Keratinocyte (primary cell): Measurements from ENCODE around the gene DMAC2L. TPM values are rescaled to one million over a fixed set of nuclear protein-coding genes. Genes with fewer than 3 reads are reported as not detected.

Source experiments
- DNase-seq: peaks from one replicate; pipeline ENCODE4 v3.0.0-alpha.2; 2011; ENCODE audit warnings: low read depth, missing footprints, low spot score
- FAIRE-seq: peaks from 2 replicates; lab custom pipeline; 2011; peaks lifted over from hg19 to GRCh38; lab: Jason Lieb, UNC
- H2AFZ ChIP-seq: 2 replicates; pipeline ENCODE4 v1.6.0; 2012; ENCODE audit warnings: low read length, control low read depth, inconsistent platforms; ENCODE audit not compliant: control insufficient read depth
- H3K27ac ChIP-seq: 2 replicates; pipeline ENCODE4 v1.5.1; 2011; ENCODE audit warnings: low read length; ENCODE audit not compliant: control insufficient read depth, insufficient read depth
- H3K27me3 ChIP-seq: 3 replicates; pipeline ENCODE4 v1.6.0; 2011; ENCODE audit warnings: low read length; ENCODE audit not compliant: control insufficient read depth, insufficient read depth; ENCODE audit errors: extremely low read depth
- H3K36me3 ChIP-seq, 2 experiments: 2 replicates in 1 of 2; 3 replicates in 1 of 2; pipeline ENCODE4 v1.5.1; 2011; ENCODE audit warnings: low read length in 2 of 2, mild to moderate bottlenecking in 1 of 2; ENCODE audit not compliant: control insufficient read depth in 2 of 2, insufficient read depth in 2 of 2; ENCODE audit errors: extremely low read depth in 1 of 2
- H3K4me1 ChIP-seq: 3 replicates; pipeline ENCODE4 v1.5.1; 2011; ENCODE audit warnings: low read length; ENCODE audit not compliant: control insufficient read depth, insufficient read depth; ENCODE audit errors: extremely low read depth
- H3K4me2 ChIP-seq: 3 replicates; pipeline ENCODE4 v1.6.0; 2011; ENCODE audit warnings: low read depth, low read length; ENCODE audit not compliant: control insufficient read depth, insufficient read depth; ENCODE audit errors: extremely low read depth
- H3K4me3 ChIP-seq, 3 experiments: fragments of 200-600 bp in 1 of 3; sonication (generic) in 1 of 3; 2 replicates in 2 of 3; 3 replicates in 1 of 3; pipeline ENCODE4 v1.5.1; 2011 to 2016; ENCODE audit warnings: low read length in 3 of 3, mild to moderate bottlenecking in 3 of 3, control low read depth in 2 of 3, inconsistent platforms in 1 of 3, low read depth in 1 of 3, mixed read lengths in 1 of 3, mixed run types in 1 of 3, moderate library complexity in 1 of 3; ENCODE audit not compliant: control insufficient read depth in 2 of 3, insufficient read depth in 2 of 3; ENCODE audit errors: extremely low read depth in 1 of 3
- H3K79me2 ChIP-seq: 2 replicates; pipeline ENCODE4 v1.6.0; 2012; ENCODE audit warnings: low read length; ENCODE audit not compliant: control insufficient read depth, insufficient read depth
- H3K9ac ChIP-seq: 3 replicates; pipeline ENCODE4 v1.6.0; 2011; ENCODE audit warnings: low read length; ENCODE audit not compliant: control insufficient read depth, insufficient read depth; ENCODE audit errors: extremely low read depth
- H3K9me1 ChIP-seq: 3 replicates; pipeline ENCODE4 v1.6.0; 2011; ENCODE audit warnings: low read length; ENCODE audit not compliant: control insufficient read depth, insufficient read depth; ENCODE audit errors: extremely low read depth
- H3K9me3 ChIP-seq: 2 replicates; pipeline ENCODE4 v1.5.1; 2012; ENCODE audit warnings: low read depth, low read length; ENCODE audit not compliant: control insufficient read depth
- H4K20me1 ChIP-seq: 3 replicates; pipeline ENCODE4 v1.6.0; 2011; ENCODE audit warnings: low read length; ENCODE audit not compliant: control insufficient read depth, insufficient read depth; ENCODE audit errors: extremely low read depth
- EZH2 ChIP-seq: IDR thresholded peaks from one replicate; pipeline ENCODE4 v1.6.1; 2012; ENCODE audit warnings: inconsistent platforms, mild to moderate bottlenecking, low read length, moderate library complexity
- dilution Hi-C: fragments of 300-500 bp; cut with MboI; formaldehyde crosslinking; loops from one replicate; pipeline ENCODE4 v1.7.0; 2020; ENCODE audit warnings: low sequenced_read_pairs; ENCODE audit not compliant: extremely low pct_ligation_motif_present
- polyA plus RNA-seq, 5 experiments: library from polyadenylated mRNA; depleted of rRNA in 3 of 5; stranded (reverse) in 3 of 5; stranded (forward) in 1 of 5; unstranded in 1 of 5; fragments of >200 nt; gene quantifications; 1 replicate in 1 of 5; 2 replicates in 3 of 5; 3 replicates in 1 of 5; pipeline versions ENCODE4 v1.2.1 to v1.2.3, GENCODE V29; 2011 to 2012; ENCODE audit warnings: missing spikeins in 2 of 5, low read depth in 1 of 5, low replicate concordance in 1 of 5
- TF ChIP-seq, protein P1 (sequence below), 3 experiments: IDR thresholded peaks in 1 of 3; conservative IDR thresholded peaks in 1 of 3; optimal IDR thresholded peaks in 1 of 3; 2 replicates in 2 of 3; 3 replicates in 1 of 3; pipeline versions ENCODE3 to v1.5.1; 2011; ENCODE audit warnings: low read length in 3 of 3, mild to moderate bottlenecking in 3 of 3, moderate library complexity in 2 of 3, control low read depth in 1 of 3, inconsistent platforms in 1 of 3; ENCODE audit not compliant: insufficient read depth in 2 of 3; ENCODE audit errors: extremely low read depth in 1 of 3

Gene DMAC2L
- polyA plus RNA-seq, 1 donor (not counting 4 experiments of a cell fraction or from before 2014, with no cell fraction given): 12.4 TPM

DNA sequence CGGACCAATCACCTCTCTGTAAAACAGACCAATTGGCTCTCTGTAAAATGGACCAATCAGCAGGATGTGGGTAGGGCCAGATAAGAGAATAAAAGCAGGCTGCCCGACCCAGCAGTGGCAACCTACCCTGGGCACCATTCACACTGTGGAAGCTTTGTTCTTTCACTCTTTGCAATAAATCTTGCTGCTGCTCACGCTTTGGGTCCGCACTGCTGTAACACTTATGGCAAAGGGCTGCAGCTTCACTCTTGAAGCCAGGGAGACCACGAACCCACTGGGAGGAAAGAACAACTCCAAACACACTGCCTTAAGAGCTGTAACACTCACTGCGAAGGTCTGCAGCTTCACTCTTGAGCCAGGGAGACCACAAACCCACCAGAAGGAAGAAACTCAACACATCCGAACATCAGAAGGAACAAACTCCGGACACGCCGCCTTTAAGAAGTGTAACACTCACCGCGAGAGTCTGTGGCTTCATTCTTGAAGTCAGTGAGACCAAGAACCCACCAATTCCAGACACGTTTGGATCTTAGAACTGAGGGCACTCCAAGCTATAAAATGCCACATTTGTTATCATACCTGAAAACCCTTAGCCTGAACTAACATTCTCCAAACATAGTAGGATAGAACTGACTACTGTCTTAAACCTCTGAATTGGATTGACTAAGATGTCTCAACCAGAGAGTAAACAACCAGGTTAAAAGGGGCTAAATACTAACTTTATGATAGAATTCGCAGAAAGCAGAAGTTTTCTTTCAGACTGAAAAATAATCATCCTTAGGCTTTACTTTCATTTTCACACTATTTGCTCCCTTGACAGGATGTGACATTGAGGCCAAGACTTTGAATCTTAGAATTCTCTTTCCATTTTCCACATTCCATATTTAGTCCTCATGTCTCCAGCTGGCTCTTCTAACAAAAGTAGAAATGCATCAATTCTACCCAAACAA is 50.9 kb downstream of the DMAC2L start:
- Histone ChIP-seq H3K9ac (no peak overlapping the region), H4K20me1 (no peaks in the 10 kb centered on the region), H3K27ac (no peak overlapping the region), H2AFZ (peak overlapping the region; percentile 51), H3K4me3 (no peak overlapping the region), H3K4me2 (peak overlapping the region; percentile 62), H3K4me1 (peaks cover 31% of the 10 kb centered on the region), H3K36me3 (no peaks in the 10 kb centered on the region), H3K9me1 (no peaks in the 10 kb centered on the region), H3K9me3 (no peaks in the 10 kb centered on the region), H3K27me3 (no peaks in the 10 kb centered on the region), H3K79me2 (no peaks in the 10 kb centered on the region)
- FAIRE-seq: no peak
- DNase-seq: no peak
- dilution Hi-C loops: no loop called here
- TF ChIP-seq, protein P1, sequence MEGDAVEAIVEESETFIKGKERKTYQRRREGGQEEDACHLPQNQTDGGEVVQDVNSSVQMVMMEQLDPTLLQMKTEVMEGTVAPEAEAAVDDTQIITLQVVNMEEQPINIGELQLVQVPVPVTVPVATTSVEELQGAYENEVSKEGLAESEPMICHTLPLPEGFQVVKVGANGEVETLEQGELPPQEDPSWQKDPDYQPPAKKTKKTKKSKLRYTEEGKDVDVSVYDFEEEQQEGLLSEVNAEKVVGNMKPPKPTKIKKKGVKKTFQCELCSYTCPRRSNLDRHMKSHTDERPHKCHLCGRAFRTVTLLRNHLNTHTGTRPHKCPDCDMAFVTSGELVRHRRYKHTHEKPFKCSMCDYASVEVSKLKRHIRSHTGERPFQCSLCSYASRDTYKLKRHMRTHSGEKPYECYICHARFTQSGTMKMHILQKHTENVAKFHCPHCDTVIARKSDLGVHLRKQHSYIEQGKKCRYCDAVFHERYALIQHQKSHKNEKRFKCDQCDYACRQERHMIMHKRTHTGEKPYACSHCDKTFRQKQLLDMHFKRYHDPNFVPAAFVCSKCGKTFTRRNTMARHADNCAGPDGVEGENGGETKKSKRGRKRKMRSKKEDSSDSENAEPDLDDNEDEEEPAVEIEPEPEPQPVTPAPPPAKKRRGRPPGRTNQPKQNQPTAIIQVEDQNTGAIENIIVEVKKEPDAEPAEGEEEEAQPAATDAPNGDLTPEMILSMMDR (optimal IDR thresholded peaks at IDR 0.05 in 1 of 3, IDR thresholded peaks at IDR 0.05 in 1 of 3, conservative IDR thresholded peaks at IDR 0.05 in 1 of 3; ENCODE audit: extremely low read depth in 1 of 3, insufficient read depth in 2 of 3, low read length in 3 of 3): no peak
- no peak for TF ChIP-seq EZH2

DNA sequence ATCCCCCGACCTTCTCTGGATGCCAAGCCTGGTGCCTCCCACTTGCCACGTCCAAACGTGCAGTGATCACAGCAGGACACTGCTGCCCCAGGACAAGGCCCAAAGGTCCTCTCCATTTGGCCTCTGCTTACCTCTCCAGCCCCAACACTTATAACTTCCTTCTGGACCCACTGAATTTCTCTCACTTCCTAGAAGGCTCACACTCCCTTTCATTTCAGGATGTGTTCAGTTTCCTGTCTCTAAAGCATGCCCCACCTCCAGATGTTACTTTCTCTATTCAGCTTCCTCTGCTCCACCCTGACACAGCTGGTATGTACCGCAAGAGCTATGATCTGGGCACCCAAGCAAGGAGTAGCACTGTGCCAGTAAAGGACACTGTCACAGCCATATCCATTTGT is 51.6 kb downstream of the DMAC2L start:
- H3K27me3 ChIP-seq: no peaks in the 10 kb centered on the region
- peaks cover 31% of the 10 kb centered on the region for H3K4me1 ChIP-seq
- no peaks in the 10 kb centered on the region for H3K79me2 ChIP-seq
- no peaks in the 10 kb centered on the region for H3K9me3 ChIP-seq
- H3K9ac ChIP-seq: no peak overlapping the region
- H3K36me3 ChIP-seq: no peaks in the 10 kb centered on the region
- peak overlapping the region; percentile 62 for H3K4me2 ChIP-seq
- peak overlapping the region; percentile 51 for H2AFZ ChIP-seq
- TF ChIP-seq, protein P1 (optimal IDR thresholded peaks at IDR 0.05 in 1 of 3, IDR thresholded peaks at IDR 0.05 in 1 of 3, conservative IDR thresholded peaks at IDR 0.05 in 1 of 3; ENCODE audit: extremely low read depth in 1 of 3, insufficient read depth in 2 of 3, low read length in 3 of 3): no peak
- TF ChIP-seq EZH2: no peak
- DNase-seq (no peak), FAIRE-seq (peak; percentile 58)
- H3K27ac ChIP-seq: no peak overlapping the region
- dilution Hi-C loops: no loop called here
- no peak overlapping the region for H3K4me3 ChIP-seq
- H4K20me1 ChIP-seq: no peaks in the 10 kb centered on the region
- no peaks in the 10 kb centered on the region for H3K9me1 ChIP-seq
